Astrocyte of the cerebellum (primary cell): ENCODE measurements around the gene TMEM92.

Experiments
- DNase-seq: peaks from one replicate; pipeline ENCODE4 v3.0.0-alpha.2; 2011; ENCODE audit warnings: low read depth
- H3K4me3 ChIP-seq: 2 replicates; pipeline ENCODE4 v1.5.1; 2011; ENCODE audit warnings: mild to moderate bottlenecking, low read depth, low read length, moderate library complexity
- in situ Hi-C: cut with HindIII; loops from 2 replicates; pipeline ENCODE4 v1.10.0; 2017; ENCODE audit warnings: low sequenced_read_pairs
- TF ChIP-seq, protein P1 (sequence below): IDR thresholded peaks from 2 replicates; pipeline ENCODE4 v1.5.1; 2012; ENCODE audit warnings: low read length, low read depth, moderate library complexity, mild to moderate bottlenecking; ENCODE audit errors: missing control alignments

TMEM92 gene

DNA sequence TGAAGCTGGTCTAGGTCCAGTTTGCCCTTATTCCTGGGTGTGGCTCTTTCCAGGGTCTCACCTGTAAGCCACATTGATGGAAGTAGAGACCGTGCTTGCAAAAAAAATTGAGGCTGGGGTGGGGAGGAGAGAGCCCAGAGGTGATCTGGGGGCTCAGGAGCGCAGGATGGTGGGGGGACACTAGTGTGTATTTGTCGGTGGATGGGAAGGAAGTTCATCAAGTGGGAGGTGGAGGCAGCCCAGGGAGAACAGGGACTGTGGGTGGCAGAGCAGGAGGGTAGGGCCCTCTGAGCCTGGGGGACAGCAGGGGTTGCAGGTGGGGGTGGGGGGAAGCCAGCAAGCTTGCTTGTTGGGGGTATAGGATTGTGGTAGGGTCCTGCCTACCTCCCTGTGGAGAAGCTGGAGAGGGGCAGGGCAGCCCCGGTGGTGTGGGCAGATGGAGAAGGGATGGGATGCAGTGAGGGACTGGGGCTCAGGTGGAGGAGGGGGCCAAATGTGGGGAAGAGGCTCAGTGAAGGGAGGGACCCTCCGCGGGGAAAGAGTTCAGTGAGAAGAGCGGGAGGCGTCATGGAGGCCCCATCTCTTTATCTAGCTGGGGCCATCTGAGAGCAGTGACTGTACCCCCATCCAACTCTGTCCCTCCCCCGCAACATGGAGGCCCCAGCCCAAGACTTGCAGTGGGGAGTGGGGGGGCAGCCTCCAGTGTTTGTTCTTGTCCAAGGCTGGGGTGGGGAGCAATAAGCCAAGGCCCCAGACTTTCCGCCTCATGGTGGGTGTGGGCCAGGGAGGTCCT, 17.2 kb upstream of the TMEM92 start:
- no peak overlapping the region for H3K4me3 ChIP-seq
- in situ Hi-C loops = no loop called here
- TF ChIP-seq, protein P1, sequence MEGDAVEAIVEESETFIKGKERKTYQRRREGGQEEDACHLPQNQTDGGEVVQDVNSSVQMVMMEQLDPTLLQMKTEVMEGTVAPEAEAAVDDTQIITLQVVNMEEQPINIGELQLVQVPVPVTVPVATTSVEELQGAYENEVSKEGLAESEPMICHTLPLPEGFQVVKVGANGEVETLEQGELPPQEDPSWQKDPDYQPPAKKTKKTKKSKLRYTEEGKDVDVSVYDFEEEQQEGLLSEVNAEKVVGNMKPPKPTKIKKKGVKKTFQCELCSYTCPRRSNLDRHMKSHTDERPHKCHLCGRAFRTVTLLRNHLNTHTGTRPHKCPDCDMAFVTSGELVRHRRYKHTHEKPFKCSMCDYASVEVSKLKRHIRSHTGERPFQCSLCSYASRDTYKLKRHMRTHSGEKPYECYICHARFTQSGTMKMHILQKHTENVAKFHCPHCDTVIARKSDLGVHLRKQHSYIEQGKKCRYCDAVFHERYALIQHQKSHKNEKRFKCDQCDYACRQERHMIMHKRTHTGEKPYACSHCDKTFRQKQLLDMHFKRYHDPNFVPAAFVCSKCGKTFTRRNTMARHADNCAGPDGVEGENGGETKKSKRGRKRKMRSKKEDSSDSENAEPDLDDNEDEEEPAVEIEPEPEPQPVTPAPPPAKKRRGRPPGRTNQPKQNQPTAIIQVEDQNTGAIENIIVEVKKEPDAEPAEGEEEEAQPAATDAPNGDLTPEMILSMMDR = no peak
- DNase-seq = no peak

DNA sequence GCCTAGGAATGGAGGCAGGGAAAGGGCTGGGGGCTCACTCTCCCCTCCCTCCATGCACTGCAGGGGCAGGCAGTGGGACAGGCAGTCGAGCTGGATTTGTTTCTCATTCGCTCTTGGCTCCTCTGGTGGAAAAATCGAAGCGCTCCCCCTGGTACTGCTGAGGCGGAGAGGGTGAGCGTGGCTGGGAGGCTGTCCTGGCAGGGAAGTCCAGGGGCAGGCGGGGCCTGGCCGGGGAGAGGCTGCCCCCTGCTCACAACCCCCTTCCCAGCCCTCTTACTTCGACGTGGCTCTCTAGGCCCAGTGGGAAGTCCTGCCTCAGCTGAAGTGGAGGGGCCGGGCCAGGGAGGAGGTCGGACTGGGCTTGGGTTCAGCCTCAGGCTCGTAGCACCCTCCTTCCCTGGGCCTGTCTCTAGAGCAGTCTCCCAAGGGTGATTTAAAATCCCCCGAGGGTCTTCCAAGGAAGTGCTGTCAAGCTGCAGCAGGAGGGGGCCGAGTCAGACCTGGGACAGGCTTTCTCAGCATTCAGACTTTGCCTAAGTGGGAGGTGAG, 16.5 kb upstream of the TMEM92 start:
- TF ChIP-seq, protein P1 = no peak
- in situ Hi-C loops = no loop called here
- no peak for DNase-seq
- no peak overlapping the region for H3K4me3 ChIP-seq

DNA sequence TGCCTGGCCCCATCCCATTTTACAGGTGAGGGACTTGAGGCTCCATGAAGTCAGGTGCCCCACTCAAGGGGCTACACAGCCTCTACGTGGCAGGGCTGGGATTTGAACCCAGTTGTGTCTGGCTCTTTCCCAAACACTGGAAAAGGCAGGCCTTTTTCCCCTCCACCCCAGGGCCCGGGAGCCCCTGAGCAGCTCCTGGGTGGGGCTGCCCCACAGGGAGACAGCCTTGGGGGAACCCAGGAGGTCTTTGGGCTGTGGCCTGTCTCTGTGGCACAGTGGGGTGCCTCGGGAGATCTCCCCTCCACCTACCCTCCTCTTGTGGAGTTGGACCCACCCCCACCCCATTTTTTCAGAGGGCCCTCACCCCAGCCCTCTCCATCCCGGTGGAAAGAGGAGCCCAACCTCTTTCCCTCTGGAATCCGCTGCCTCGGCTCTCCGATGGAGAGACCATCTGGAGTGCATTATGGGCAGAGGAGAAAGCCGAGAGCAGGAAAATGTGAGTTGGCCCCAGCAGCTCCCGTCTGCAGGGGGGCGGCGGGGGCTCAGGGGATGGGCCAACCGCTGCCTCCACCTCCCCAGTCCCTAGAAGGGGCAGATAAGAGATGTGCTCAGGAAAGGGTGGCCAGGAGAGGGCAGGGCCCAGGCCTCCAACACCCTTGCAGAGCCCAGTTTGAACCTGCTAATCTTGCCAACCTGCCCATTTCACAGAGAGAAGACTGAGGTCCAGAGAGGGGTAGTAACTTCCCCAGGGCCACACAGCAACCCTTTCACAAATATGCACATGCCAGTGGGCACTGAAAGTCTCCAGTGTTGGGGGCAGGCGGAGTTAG, 15.4 kb upstream of the TMEM92 start:
- in situ Hi-C loops = no loop called here
- no peak for DNase-seq
- no peak overlapping the region for H3K4me3 ChIP-seq
- TF ChIP-seq, protein P1 = no peak

DNA sequence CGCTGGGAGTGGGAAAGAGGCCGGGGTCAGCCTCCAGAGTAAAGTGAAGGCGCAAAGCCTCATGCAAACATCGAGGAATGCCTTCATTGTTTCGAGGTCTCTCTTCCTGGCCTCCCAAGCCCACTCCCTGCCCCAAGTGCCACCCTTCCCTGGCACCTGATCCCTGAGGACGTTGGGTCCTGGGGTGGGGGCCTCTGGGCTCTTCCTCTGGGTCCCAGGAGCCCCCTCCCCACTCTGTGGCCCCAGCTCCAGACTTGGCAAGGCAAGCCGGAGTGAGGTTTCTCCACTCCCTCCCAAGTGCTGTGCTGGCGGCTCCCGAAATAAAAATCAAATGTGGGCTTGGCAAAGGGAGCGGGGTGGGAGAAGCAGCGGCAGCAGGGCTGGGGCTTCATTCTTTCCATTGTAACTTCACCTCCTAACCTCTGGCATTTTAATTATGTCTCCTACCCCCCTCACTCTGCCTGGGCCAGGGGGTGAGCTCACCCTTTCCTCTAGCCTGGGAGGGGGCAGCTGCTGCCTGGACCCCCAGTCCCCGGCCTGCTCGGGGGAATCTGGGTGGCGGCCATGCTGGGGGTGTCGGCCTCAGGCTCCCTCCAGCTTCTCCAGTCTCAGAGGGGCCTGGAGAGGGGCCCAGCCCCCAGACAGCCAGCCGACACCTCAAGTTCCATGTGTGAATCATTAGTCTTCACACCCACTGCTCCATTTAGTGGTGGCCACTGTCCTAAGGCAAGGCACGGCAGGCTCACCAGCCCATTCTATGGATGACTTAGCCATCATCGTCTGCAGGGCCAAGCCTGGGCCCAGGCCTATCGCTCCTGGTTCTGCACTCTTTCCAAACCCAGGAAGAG, 14.6 kb upstream of the TMEM92 start:
- no peak for DNase-seq
- TF ChIP-seq, protein P1 = no peak
- in situ Hi-C loops = no loop called here
- no peak overlapping the region for H3K4me3 ChIP-seq

DNA sequence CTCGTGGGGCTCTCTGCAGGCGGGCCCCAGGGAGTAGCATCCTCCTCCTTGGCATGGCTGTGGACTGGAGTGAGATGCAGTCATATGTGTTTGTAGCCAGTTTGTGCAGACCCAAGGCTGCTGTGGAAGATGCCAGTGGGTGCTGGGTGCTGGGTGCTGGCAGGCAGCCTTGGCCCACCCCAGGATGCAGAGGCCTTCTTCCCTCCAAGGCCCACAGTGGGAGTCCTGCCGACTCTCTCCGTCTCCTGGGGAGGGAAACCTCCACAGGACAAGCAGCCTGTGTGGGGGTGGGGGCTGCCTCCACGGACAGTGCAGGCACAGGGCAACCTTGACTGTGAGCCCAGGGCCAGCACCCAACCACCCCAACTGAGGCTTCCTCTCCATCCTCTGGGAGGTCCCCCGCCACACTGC, 13.8 kb upstream of the TMEM92 start:
- H3K4me3 ChIP-seq = no peak overlapping the region
- TF ChIP-seq, protein P1 = no peak
- DNase-seq = no peak
- in situ Hi-C loops = no loop called here
